Neural crest cell (in vitro differentiated cells): Measurements from ENCODE around the gene ITGA6. TPM values are rescaled to one million over a fixed set of nuclear protein-coding genes. Genes with fewer than 3 reads are reported as not detected.
"Not testable (repeated sequence)": the region's sequence is repeated elsewhere in the genome, so short reads cannot be mapped to it uniquely, and the experiment has no call there.

ENCODE experiments used
- DNase-seq: peaks from one replicate; pipeline ENCODE4 v3.0.0; 2021; ENCODE audit warnings: low read depth, mixed read lengths, low spot score
- H3K27ac Mint-ChIP-seq: one replicate; pipeline ENCODE4 v1.8.0; 2021; ENCODE audit warnings: mild to moderate bottlenecking, mixed read lengths; ENCODE audit not compliant: unreplicated experiment
- H3K27me3 Mint-ChIP-seq: 2 replicates; pipeline ENCODE4 v1.8.0; 2021; ENCODE audit warnings: low read depth, mild to moderate bottlenecking, mixed read lengths
- H3K36me3 Mint-ChIP-seq: 2 replicates; pipeline ENCODE4 v1.8.0; 2021; ENCODE audit warnings: low read depth, mild to moderate bottlenecking, mixed read lengths
- H3K4me1 Mint-ChIP-seq: 2 replicates; pipeline ENCODE4 v1.8.0; 2021; ENCODE audit warnings: mixed read lengths
- H3K4me3 Mint-ChIP-seq: one replicate; pipeline ENCODE4 v1.8.0; 2021; ENCODE audit warnings: mild to moderate bottlenecking, mixed read lengths
- H3K9me3 Mint-ChIP-seq: 2 replicates; pipeline ENCODE4 v1.8.0; 2021; ENCODE audit warnings: mixed read lengths
- CTCF ChIP-seq: fragments of 200-600 bp; sonication (generic); conservative IDR thresholded peaks from 2 replicates; pipeline ENCODE4 v1.5.0; 2021; ENCODE audit warnings: antibody characterized with exemption, mild to moderate bottlenecking
- total RNA-seq: library from RNA; stranded (reverse); gene quantifications from 2 replicates; pipeline ENCODE4 v1.2.1, GENCODE V29; 2021

The ITGA6 gene
- total RNA-seq, 1 donor from 2014 or later, result 37.7 TPM

DNA sequence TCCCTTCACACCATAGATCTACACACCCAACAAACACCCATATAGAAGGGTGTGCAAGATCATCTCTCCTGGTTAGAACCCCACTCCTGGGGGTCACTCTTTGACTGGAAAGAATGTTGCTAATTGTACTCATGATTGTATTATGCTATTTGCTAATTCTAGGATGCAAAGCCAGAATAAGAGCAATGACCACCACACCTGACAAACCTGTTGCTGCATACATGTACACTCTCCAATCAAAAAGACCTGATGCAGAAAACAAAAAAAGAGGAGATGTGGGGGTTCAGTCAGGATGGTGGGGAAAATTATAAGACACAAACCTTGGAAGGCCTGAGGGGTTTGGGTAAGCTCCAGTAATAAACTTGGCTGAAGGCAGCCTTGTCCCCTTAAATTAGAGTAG is 91.6 kb downstream of the ITGA6 start:
- H3K36me3 Mint-ChIP-seq, result peaks cover 12% of the 10 kb centered on the region
- no peaks in the 10 kb centered on the region for H3K4me1 Mint-ChIP-seq
- no peak overlapping the region for H3K4me3 Mint-ChIP-seq
- no peak for DNase-seq
- TF ChIP-seq CTCF, result no peak
- H3K9me3 Mint-ChIP-seq, result peaks cover 23% of the 10 kb centered on the region
- H3K27me3 Mint-ChIP-seq, result no peaks in the 10 kb centered on the region
- no peak overlapping the region for H3K27ac Mint-ChIP-seq

- no peak overlapping the region for H3K4me3 Mint-ChIP-seq
- no peak overlapping the region for H3K27ac Mint-ChIP-seq
- peaks cover 19% of the 10 kb centered on the region for H3K36me3 Mint-ChIP-seq
- H3K27me3 Mint-ChIP-seq, result no peaks in the 10 kb centered on the region
- peaks cover 12% of the 10 kb centered on the region for H3K9me3 Mint-ChIP-seq
- H3K4me1 Mint-ChIP-seq, result no peaks in the 10 kb centered on the region
- DNase-seq, result no peak
- no peak for TF ChIP-seq CTCF
Observed at GRCh38 chr2:172525601-172526000, 98.2 kb downstream of the ITGA6 start.

- Mint-ChIP-seq H3K36me3 (peaks cover 12% of the 10 kb centered on the region), H3K4me1 (no peaks in the 10 kb centered on the region), H3K27ac (peak overlapping the region; percentile 12), H3K9me3 (peaks cover 3% of the 10 kb centered on the region), H3K27me3 (no peaks in the 10 kb centered on the region), H3K4me3 (no peak overlapping the region)
- no peak for DNase-seq
- TF ChIP-seq CTCF, result no peak
Observed at GRCh38 chr2:172531309-172531708, 103.9 kb downstream of the ITGA6 start.

DNA sequence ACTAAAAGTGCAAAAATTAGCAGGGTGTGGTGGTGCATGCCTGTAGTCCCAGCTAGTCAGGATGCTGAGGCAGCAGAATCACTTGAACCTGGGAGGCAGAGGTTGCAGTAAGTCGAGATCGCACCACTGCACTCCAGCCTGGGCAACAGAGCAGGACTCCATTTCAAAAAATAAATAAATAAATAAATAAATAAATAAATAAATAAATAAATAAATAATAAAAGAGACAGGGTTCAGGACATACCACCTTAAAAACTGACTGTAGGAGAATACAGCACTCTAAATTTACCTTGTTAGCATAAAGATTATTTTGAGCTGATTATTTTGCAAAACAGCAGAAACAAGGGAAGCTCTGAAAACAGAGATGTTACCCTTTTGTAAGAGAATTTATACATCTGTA is 105.1 kb downstream of the ITGA6 start:
- DNase-seq, H3K4me3 Mint-ChIP-seq, H3K27ac Mint-ChIP-seq, H3K27me3 Mint-ChIP-seq, H3K9me3 Mint-ChIP-seq, H3K4me1 Mint-ChIP-seq: not testable (repeated sequence)
- peaks cover 12% of the 10 kb centered on the region for H3K36me3 Mint-ChIP-seq

- Mint-ChIP-seq H3K36me3 (peaks cover 12% of the 10 kb centered on the region), H3K27me3 (no peaks in the 10 kb centered on the region), H3K9me3 (peaks cover 3% of the 10 kb centered on the region), H3K27ac (no peak overlapping the region), H3K4me1 (no peaks in the 10 kb centered on the region), H3K4me3 (no peak overlapping the region)
- TF ChIP-seq CTCF, result no peak
- DNase-seq, result no peak
Observed at GRCh38 chr2:172533687-172534086, 106.3 kb downstream of the ITGA6 start.

DNA sequence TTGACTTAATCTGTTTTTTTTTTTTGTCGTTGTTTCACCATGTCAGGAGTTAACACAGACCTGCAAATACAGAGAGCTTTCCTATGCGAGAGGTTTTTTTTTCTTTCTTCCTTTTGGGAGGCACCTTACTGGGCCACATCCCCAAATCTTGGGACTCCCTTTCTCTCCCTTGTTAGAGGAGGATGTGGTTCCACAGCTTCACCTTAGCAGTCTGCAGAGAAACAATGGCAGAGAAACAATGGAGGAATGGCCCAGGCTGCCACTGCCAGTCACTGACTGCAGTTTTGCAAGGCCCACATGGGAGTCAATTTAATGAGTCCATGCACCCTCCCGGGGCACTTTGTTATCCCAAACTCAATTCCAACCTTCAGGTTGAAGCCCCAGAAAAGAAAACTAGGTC is 107.7 kb downstream of the ITGA6 start:
- Mint-ChIP-seq H3K27ac (no peak overlapping the region), H3K4me3 (no peak overlapping the region), H3K36me3 (peaks cover 10% of the 10 kb centered on the region), H3K27me3 (no peaks in the 10 kb centered on the region), H3K4me1 (no peaks in the 10 kb centered on the region), H3K9me3 (peaks cover 6% of the 10 kb centered on the region)
- no peak for DNase-seq
- no peak for TF ChIP-seq CTCF

DNA sequence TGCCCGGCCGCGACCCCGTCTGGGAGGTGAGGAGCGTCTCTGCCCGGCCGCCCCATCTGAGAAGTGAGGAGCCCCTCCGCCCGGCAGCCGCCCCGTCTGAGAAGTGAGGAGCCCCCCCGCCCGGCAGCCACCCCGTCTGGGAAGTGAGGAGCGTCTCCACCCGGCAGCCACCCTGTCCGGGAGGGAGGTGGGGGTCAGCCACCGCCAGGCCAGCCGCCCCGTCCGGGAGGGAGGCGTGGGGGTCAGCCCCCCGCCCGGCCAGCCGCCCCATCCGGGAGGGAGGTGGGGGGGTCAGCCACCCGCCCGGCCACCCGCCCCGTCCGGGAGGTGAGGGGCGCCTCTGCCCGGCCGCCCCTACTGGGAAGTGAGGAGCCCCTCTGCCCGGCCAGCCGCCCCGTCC is 110.5 kb downstream of the ITGA6 start:
- peaks cover 14% of the 10 kb centered on the region for H3K36me3 Mint-ChIP-seq
- H3K27me3 Mint-ChIP-seq, H3K27ac Mint-ChIP-seq, H3K4me3 Mint-ChIP-seq, H3K4me1 Mint-ChIP-seq, DNase-seq: not testable (repeated sequence)
- peaks cover 12% of the 10 kb centered on the region for H3K9me3 Mint-ChIP-seq
